HEK293 (cell line): ENCODE results near the gene PCLAF.

Experiments used
- BCL11B ChIP-seq: fragments of 450-650 bp; formaldehyde crosslinking; IDR thresholded peaks from 2 replicates; pipeline ENCODE4 v1.5.1; 2016; ENCODE audit warnings: low read depth, missing biosample characterization, missing genetic modification characterization
- FEZF1 ChIP-seq: fragments of 450-650 bp; formaldehyde crosslinking; IDR thresholded peaks from 2 replicates; pipeline ENCODE4 v1.5.1; 2016; ENCODE audit warnings: missing biosample characterization, missing genetic modification characterization
- GFI1B ChIP-seq: fragments of 450-650 bp; formaldehyde crosslinking; IDR thresholded peaks from 2 replicates; pipeline ENCODE4 v1.5.1; 2016; ENCODE audit warnings: missing biosample characterization, missing genetic modification characterization
- GLIS1 ChIP-seq: fragments of 450-650 bp; formaldehyde crosslinking; IDR thresholded peaks from 2 replicates; pipeline ENCODE4 v1.5.1; 2016; ENCODE audit warnings: missing biosample characterization, missing genetic modification characterization
- GLIS2 ChIP-seq: fragments of 450-650 bp; formaldehyde crosslinking; IDR thresholded peaks from 2 replicates; pipeline ENCODE4 v1.5.1; 2016; ENCODE audit warnings: missing biosample characterization, missing genetic modification characterization
- SCRT1 ChIP-seq: fragments of 450-650 bp; formaldehyde crosslinking; IDR thresholded peaks from 2 replicates; pipeline ENCODE4 v1.5.1; 2016; ENCODE audit warnings: missing biosample characterization, missing genetic modification characterization, borderline replicate concordance
- SETDB1 ChIP-seq: IDR thresholded peaks from one replicate; pipeline ENCODE4 v1.6.1; 2017; ENCODE audit warnings: mild to moderate bottlenecking, low read length, moderate library complexity, mixed read lengths; ENCODE audit not compliant: insufficient read length
- SP7 ChIP-seq: fragments of 450-650 bp; formaldehyde crosslinking; IDR thresholded peaks from 2 replicates; pipeline ENCODE4 v1.5.1; 2016; ENCODE audit warnings: missing biosample characterization, missing genetic modification characterization
- ZFP41 ChIP-seq: fragments of 450-650 bp; formaldehyde crosslinking; IDR thresholded peaks from 2 replicates; pipeline ENCODE4 v1.5.1; 2016; ENCODE audit warnings: missing biosample characterization, missing genetic modification characterization, borderline replicate concordance
- ZNF16 ChIP-seq: fragments of 450-650 bp; formaldehyde crosslinking; IDR thresholded peaks from 2 replicates; pipeline ENCODE4 v1.5.1; 2016; ENCODE audit warnings: low read depth, missing biosample characterization, missing genetic modification characterization
- ZNF175 ChIP-seq: fragments of 450-650 bp; formaldehyde crosslinking; IDR thresholded peaks from 2 replicates; pipeline ENCODE4 v1.5.1; 2016; ENCODE audit warnings: missing biosample characterization, missing genetic modification characterization
- ZNF239 ChIP-seq: fragments of 450-650 bp; formaldehyde crosslinking; IDR thresholded peaks from 2 replicates; pipeline ENCODE4 v1.5.1; 2016; ENCODE audit warnings: missing biosample characterization, missing genetic modification characterization
- ZNF266 ChIP-seq: fragments of 450-650 bp; formaldehyde crosslinking; IDR thresholded peaks from 2 replicates; pipeline ENCODE4 v1.5.1; 2016; ENCODE audit warnings: missing biosample characterization, missing genetic modification characterization, low read depth
- ZNF324 ChIP-seq: fragments of 450-650 bp; formaldehyde crosslinking; IDR thresholded peaks from 2 replicates; pipeline ENCODE4 v1.5.1; 2016; ENCODE audit warnings: missing biosample characterization, missing genetic modification characterization
- ZNF341 ChIP-seq: fragments of 450-650 bp; formaldehyde crosslinking; IDR thresholded peaks from 2 replicates; pipeline ENCODE4; 2016; ENCODE audit warnings: low read depth, missing biosample characterization, missing genetic modification characterization
- ZNF394 ChIP-seq: fragments of 450-650 bp; formaldehyde crosslinking; IDR thresholded peaks from 2 replicates; pipeline ENCODE4 v1.5.1; 2016; ENCODE audit warnings: missing biosample characterization, missing genetic modification characterization, mild to moderate bottlenecking, moderate library complexity, borderline replicate concordance
- ZNF398 ChIP-seq: fragments of 450-650 bp; formaldehyde crosslinking; IDR thresholded peaks from 2 replicates; pipeline ENCODE4 v1.5.1; 2017; ENCODE audit warnings: missing biosample characterization, missing genetic modification characterization
- ZNF530 ChIP-seq: fragments of 450-650 bp; formaldehyde crosslinking; IDR thresholded peaks from 2 replicates; pipeline ENCODE4 v1.5.1; 2016; ENCODE audit warnings: low read depth, missing biosample characterization, missing genetic modification characterization
- ZNF548 ChIP-seq: fragments of 450-650 bp; formaldehyde crosslinking; IDR thresholded peaks from 2 replicates; pipeline ENCODE4 v1.5.1; 2016; ENCODE audit warnings: missing biosample characterization, missing genetic modification characterization
- ZNF560 ChIP-seq: fragments of 450-650 bp; formaldehyde crosslinking; IDR thresholded peaks from 2 replicates; pipeline ENCODE4 v1.5.1; 2017; ENCODE audit warnings: missing biosample characterization, missing genetic modification characterization, borderline replicate concordance
- ZNF629 ChIP-seq: fragments of 450-650 bp; formaldehyde crosslinking; IDR thresholded peaks from 2 replicates; pipeline ENCODE4 v1.5.1; 2017; ENCODE audit warnings: missing biosample characterization, missing genetic modification characterization
- ZNF664 ChIP-seq: fragments of 450-650 bp; formaldehyde crosslinking; IDR thresholded peaks from 2 replicates; pipeline ENCODE4 v1.5.1; 2016; ENCODE audit warnings: missing biosample characterization, missing genetic modification characterization
- ZNF677 ChIP-seq: fragments of 450-650 bp; IDR thresholded peaks from 2 replicates; pipeline ENCODE4 v1.5.0; 2018; ENCODE audit warnings: missing biosample characterization, mild to moderate bottlenecking, missing genetic modification characterization, moderate library complexity
- ZNF747 ChIP-seq: fragments of 450-650 bp; formaldehyde crosslinking; IDR thresholded peaks from 2 replicates; pipeline ENCODE4 v1.5.1; 2016; ENCODE audit warnings: missing biosample characterization, missing genetic modification characterization
- ZNF843 ChIP-seq: fragments of 450-650 bp; formaldehyde crosslinking; IDR thresholded peaks from 2 replicates; pipeline ENCODE4 v1.5.1; 2016; ENCODE audit warnings: missing biosample characterization, missing genetic modification characterization
- ZSCAN16 ChIP-seq: fragments of 450-650 bp; formaldehyde crosslinking; IDR thresholded peaks from 2 replicates; pipeline ENCODE4 v1.5.1; 2016; ENCODE audit warnings: missing biosample characterization, missing genetic modification characterization
- ZSCAN18 ChIP-seq: fragments of 450-650 bp; formaldehyde crosslinking; IDR thresholded peaks from 2 replicates; pipeline ENCODE4 v1.5.1; 2016; ENCODE audit warnings: missing biosample characterization, missing genetic modification characterization
- ZSCAN30 ChIP-seq: fragments of 450-650 bp; IDR thresholded peaks from 2 replicates; pipeline ENCODE4 v1.5.1; 2018; ENCODE audit warnings: missing biosample characterization, mild to moderate bottlenecking, missing genetic modification characterization, moderate library complexity
- TF ChIP-seq, protein P1 (sequence below): fragments of 450-650 bp; formaldehyde crosslinking; IDR thresholded peaks from 2 replicates; pipeline ENCODE4 v1.5.1; 2017; ENCODE audit warnings: missing biosample characterization, missing genetic modification characterization
- TF ChIP-seq, protein P2 (sequence below): fragments of 450-650 bp; formaldehyde crosslinking; IDR thresholded peaks from 2 replicates; pipeline ENCODE4 v1.5.1; 2017; ENCODE audit warnings: missing biosample characterization, missing genetic modification characterization
- TF ChIP-seq, protein P3 (sequence below): fragments of 450-650 bp; formaldehyde crosslinking; IDR thresholded peaks from 2 replicates; pipeline ENCODE4 v1.5.1; 2016; ENCODE audit warnings: missing biosample characterization, missing genetic modification characterization

The PCLAF gene

DNA sequence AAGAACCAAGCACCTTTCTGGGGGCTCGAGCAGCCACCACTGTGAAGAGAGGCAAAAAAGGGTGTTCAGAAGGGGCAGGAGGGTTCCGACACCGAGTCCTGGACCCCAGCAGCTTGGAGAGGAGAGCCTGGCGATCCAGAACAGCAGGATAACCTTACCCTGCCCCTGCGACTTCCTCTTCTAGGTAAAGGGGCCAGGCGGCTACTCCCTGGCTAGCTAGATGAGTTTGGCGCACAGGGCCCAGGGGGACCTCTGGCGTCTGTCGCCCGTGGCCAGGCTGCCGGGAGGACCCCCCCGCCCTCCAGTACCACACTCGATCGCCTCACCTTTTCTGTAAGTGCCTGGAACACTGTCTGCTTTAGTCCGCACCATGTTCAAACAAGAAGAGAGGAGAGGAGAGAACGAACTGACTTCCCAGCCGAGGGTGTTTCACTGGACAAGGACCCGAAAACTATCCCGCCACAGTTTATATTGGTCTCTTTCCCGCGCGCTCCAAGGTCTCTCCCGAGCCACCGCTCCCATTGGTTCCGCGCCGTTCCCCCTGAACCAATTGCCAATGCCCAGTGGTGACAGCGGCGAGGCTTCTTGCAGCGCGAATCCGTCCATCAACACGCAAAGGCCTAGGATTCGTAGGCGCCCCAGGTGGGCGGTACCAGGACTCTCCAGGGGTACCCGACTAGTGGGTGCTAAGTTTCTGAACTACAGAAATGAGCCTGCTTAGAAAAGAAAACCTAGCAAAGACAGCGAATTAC, at the start of gene PCLAF (continued):
- TF ChIP-seq ZNF747 (tag by site-specific recombination) = no peak
- TF ChIP-seq, protein P1, sequence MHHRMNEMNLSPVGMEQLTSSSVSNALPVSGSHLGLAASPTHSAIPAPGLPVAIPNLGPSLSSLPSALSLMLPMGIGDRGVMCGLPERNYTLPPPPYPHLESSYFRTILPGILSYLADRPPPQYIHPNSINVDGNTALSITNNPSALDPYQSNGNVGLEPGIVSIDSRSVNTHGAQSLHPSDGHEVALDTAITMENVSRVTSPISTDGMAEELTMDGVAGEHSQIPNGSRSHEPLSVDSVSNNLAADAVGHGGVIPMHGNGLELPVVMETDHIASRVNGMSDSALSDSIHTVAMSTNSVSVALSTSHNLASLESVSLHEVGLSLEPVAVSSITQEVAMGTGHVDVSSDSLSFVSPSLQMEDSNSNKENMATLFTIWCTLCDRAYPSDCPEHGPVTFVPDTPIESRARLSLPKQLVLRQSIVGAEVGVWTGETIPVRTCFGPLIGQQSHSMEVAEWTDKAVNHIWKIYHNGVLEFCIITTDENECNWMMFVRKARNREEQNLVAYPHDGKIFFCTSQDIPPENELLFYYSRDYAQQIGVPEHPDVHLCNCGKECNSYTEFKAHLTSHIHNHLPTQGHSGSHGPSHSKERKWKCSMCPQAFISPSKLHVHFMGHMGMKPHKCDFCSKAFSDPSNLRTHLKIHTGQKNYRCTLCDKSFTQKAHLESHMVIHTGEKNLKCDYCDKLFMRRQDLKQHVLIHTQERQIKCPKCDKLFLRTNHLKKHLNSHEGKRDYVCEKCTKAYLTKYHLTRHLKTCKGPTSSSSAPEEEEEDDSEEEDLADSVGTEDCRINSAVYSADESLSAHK (tag by site-specific recombination) = no peak
- TF ChIP-seq ZNF560 (tag by site-specific recombination) = no peak
- TF ChIP-seq ZNF548 (tag by site-specific recombination) = no peak
- 0 out of 2 replicates have a peak, but pooled peaks have one; percentile 29 for TF ChIP-seq ZNF324 (tag by site-specific recombination)
- no peak for TF ChIP-seq ZNF341
- TF ChIP-seq, protein P2, sequence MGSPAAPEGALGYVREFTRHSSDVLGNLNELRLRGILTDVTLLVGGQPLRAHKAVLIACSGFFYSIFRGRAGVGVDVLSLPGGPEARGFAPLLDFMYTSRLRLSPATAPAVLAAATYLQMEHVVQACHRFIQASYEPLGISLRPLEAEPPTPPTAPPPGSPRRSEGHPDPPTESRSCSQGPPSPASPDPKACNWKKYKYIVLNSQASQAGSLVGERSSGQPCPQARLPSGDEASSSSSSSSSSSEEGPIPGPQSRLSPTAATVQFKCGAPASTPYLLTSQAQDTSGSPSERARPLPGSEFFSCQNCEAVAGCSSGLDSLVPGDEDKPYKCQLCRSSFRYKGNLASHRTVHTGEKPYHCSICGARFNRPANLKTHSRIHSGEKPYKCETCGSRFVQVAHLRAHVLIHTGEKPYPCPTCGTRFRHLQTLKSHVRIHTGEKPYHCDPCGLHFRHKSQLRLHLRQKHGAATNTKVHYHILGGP (tag by site-specific recombination) = no peak
- 0 out of 2 replicates have a peak, but pooled peaks have one; percentile 29 for TF ChIP-seq ZNF629 (tag by site-specific recombination)
- TF ChIP-seq SP7 = peak; percentile 56
- TF ChIP-seq ZSCAN16 (tag by site-specific recombination) = no peak
- TF ChIP-seq ZNF664 (tag by site-specific recombination) = no peak
- no peak for TF ChIP-seq ZNF677 (tag by site-specific recombination)
- no peak for TF ChIP-seq ZNF530 (tag by site-specific recombination)
- no peak for TF ChIP-seq FEZF1 (tag by site-specific recombination)
- TF ChIP-seq BCL11B (tag by site-specific recombination) = no peak
- TF ChIP-seq ZFP41 (tag by site-specific recombination) = no peak
- no peak for TF ChIP-seq GFI1B
- TF ChIP-seq SETDB1 = no peak
- TF ChIP-seq ZNF266 = no peak
- no peak for TF ChIP-seq SCRT1
- peak; percentile 65; the same call in 1 of the 2 replicates for TF ChIP-seq ZSCAN30 (tag by site-specific recombination)
- TF ChIP-seq ZNF16 (tag by site-specific recombination) = no peak
- TF ChIP-seq, protein P3, sequence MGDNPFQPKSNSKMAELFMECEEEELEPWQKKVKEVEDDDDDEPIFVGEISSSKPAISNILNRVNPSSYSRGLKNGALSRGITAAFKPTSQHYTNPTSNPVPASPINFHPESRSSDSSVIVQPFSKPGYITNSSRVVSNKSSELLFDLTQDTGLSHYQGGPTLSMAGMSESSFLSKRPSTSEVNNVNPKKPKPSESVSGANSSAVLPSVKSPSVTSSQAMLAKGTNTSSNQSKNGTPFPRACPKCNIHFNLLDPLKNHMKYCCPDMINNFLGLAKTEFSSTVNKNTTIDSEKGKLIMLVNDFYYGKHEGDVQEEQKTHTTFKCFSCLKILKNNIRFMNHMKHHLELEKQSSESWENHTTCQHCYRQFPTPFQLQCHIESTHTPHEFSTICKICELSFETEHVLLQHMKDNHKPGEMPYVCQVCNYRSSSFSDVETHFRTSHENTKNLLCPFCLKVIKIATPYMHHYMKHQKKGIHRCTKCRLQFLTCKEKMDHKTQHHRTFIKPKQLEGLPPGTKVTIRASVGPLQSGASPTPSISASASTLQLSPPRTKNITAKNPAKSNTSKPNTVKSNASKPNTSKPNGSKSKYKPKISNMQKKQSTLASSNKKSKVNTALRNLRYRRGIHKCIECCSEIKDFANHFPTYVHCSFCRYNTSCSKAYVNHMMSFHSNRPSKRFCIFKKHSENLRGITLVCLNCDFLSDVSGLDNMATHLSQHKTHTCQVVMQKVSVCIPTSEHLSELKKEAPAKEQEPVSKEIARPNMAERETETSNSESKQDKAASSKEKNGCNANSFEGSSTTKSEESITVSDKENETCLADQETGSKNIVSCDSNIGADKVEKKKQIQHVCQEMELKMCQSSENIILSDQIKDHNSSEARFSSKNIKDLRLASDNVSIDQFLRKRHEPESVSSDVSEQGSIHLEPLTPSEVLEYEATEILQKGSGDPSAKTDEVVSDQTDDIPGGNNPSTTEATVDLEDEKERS (tag by site-specific recombination) = no peak
- no peak for TF ChIP-seq ZSCAN18 (tag by site-specific recombination)
- TF ChIP-seq ZNF843 = no peak
- TF ChIP-seq ZNF175 (tag by site-specific recombination) = no peak
- TF ChIP-seq ZNF398 (tag by site-specific recombination) = no peak
- peak; percentile 60; the same call in 1 of the 2 replicates for TF ChIP-seq GLIS2 (tag by site-specific recombination)
- peak; percentile 50 for TF ChIP-seq GLIS1
- TF ChIP-seq ZNF394 (tag by site-specific recombination) = peak; percentile 36; the same call in 1 of the 2 replicates
- no peak for TF ChIP-seq ZNF239
